Measurements from ENCODE around the gene OR4C15.

The OR4C15 gene
- total RNA-seq, result 0 reads per million in 4 experiments

- DNase-seq, result no peak
Measured at GRCh38 chr11:55554169-55554568, at the start of gene OR4C15. OR4C15 (plus strand) TSS chr11:55554469; CDS start chr11:55554469, 0 bp downstream.

- DNase-seq, result no peak
Measured at GRCh38 chr11:55571828-55572227, 17.6 kb downstream of the OR4C15 start, which contains the start of gene OR4C16. OR4C16 (plus strand) TSS chr11:55572128; CDS start chr11:55572128, 0 bp downstream.

DNA sequence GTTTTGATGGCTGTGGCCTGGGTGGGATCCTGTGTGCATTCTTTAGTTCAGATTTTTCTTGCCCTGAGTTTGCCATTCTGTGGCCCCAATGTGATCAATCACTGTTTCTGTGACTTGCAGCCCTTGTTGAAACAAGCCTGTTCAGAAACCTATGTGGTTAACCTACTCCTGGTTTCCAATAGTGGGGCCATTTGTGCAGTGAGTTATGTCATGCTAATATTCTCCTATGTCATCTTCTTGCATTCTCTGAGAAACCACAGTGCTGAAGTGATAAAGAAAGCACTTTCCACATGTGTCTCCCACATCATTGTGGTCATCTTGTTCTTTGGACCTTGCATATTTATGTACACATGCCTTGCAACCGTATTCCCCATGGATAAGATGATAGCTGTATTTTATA is 18.3 kb downstream of the OR4C15 start:
- no peak for DNase-seq
